Skeletal muscle cell (primary cell): ENCODE results near the gene ELP6.
"Not testable (repeated sequence)": the region's sequence is repeated elsewhere in the genome, so short reads cannot be mapped to it uniquely, and the experiment has no call there.

Experiments
- DNase-seq: peaks from one replicate; pipeline ENCODE4 v3.0.0-alpha.2; 2010; ENCODE audit warnings: low read depth
- H3K4me3 ChIP-seq: 2 replicates; pipeline ENCODE4 v1.5.1; 2011; ENCODE audit warnings: low read depth, mild to moderate bottlenecking, control low read depth, low read length, moderate library complexity

Gene ELP6

DNA sequence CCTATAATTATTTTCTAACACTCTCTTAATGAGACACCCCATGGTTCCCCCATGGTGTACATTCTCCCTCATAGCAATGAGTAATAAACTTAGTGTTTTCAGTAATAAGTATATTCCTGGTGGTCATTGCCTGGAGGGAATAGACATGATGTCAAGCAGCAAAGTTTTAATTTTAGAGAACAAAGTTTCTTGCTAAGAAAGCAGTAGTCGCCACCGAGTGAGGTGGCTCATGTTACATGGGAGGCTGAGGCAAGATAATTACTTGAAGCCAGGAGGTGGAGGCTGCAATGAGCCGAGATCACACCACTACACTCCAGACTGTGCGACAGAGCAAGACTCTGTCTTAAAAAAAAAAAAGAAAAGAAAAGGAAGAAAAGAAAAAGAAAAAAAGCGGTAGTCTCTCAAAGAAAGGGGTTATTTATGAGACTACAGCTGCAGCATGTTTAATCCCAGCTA is 2.4 kb upstream of the ELP6 start:
- no peak overlapping the region for H3K4me3 ChIP-seq
- no peak for DNase-seq

DNA sequence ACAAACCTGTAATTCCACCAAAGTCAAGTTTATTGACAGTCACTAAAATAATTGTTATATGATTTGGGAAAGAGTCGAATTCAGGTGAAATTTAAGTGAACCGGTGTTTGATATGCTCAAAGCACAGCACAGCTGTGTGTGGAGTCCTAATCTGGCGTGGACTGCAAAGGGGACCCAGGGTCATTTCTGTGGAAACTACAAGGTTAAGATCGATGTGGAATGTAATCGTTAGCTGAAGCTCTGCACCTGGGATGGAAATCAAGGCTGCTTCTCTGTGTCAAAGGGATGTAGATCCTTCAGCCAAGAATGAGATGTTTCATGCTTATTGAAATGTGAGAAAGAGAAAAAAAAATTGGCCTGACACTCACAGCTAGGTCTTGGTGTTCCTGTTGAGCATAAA is 1.6 kb upstream of the ELP6 start:
- no peak for DNase-seq
- H3K4me3 ChIP-seq: no peak overlapping the region

DNA sequence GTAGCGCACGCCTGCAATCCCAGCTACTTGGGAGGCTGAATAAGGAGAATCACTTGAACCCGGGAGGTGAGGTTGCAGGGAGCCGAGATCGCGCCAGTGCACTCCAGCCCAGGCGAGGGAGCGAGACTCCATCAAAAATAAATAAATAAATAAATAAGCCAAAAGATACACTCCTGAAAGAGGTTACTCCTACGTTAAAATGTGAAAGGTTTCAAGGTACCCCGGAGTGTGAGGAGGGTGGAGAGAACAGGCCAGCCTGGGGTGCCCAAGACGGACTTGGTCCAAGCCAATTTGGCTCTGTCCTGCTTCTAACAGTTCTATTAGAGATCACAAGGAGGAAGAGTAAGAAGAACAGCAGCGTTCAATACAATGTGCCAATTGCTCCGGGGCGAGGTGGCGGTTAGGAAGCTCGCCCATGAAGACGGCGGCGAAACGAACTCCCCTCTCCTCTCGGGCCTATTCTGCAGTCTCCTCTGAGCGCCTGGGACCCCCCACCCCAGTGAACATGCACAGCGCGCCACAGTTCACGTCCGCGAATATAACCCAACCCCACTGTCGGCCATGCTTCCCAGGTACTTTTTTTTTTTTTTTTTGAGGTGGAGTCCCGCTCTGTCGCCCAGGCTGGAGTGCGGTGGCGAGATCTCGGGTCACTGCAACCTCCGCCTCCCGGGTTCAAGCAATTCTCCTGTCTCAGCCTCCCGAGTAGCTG is 942 bp downstream of the ELP6 start:
- H3K4me3 ChIP-seq: peak overlapping the region; percentile 81
- DNase-seq: no peak

DNA sequence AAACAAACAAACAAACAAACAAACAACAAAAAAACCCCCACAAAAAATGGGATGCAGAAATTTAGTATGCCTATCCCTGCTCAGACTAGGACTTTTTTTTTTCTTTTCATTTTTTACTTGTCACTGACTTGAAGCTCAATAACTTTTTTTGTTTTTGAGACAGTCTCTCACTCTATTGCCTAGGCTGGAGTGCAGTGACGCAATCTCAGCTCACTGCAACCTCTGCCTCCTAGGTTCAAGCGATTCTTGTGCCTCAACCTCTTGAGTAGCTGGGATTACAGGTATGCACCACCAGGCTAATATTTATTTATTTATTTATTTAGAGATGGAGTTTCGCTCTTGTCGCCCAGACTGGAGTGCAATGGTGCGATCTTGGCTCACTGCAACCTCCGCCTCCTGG is 8.2 kb downstream of the ELP6 start:
- H3K4me3 ChIP-seq, DNase-seq: not testable (repeated sequence)

DNA sequence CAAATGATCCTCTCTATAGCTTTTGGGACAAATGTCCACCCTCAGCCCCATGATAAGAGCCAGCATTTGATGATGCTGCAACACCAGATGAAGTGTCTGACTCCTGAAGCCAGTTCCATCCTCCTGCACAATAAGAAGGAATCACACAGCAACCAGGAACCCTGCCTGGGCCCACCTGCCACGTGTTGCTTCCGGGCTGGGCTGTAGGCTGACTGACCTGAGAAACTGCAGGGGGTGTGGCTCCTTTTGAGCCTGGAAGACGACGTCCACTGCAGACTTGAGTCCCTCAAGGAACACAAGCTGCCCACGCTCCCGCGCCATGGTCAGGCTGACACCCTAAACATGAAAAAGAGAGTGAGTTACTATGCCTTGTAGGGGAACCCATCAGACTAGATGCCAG is 9.4 kb downstream of the ELP6 start:
- H3K4me3 ChIP-seq: no peak overlapping the region
- DNase-seq: no peak

DNA sequence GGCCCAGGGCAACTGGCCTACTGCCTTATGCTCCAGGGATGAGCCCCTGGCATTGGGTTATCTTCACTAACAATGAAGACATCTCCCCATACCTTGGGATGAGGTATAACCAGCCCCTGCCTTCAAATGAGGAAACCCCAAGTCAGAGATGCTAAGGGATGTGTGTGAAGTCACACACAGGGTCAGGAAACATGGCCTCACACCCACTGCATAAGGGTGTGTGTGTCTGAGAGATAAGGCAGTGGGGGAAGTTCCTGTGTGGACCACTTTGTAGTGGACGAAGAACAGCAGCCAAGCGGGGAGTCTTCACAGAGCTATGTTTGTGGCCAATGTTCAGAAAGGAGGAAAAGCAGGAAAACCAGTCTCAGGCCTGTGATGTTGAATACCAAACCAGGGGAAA is 10.5 kb downstream of the ELP6 start:
- DNase-seq: no peak
- H3K4me3 ChIP-seq: no peak overlapping the region

DNA sequence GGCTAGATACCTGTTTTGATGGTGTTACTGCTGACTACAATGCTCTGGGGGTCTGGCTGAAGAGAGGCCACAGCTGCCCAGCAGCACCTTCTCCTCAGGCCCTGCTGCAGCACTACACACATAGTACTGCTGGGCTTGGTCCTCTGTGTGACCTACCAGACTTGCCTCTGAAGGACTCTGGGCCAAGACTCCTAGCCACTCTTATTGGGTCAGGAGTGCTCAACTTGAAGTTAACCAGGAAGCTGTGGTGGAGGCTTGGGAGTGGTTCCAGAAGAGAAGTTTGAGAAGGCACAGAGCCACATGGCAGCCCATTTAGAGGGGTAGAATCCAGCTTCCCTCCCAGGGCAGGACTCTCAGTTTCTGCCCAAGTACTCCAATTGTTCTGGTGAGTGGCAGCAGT is 16.6 kb downstream of the ELP6 start:
- no peak for DNase-seq

DNA sequence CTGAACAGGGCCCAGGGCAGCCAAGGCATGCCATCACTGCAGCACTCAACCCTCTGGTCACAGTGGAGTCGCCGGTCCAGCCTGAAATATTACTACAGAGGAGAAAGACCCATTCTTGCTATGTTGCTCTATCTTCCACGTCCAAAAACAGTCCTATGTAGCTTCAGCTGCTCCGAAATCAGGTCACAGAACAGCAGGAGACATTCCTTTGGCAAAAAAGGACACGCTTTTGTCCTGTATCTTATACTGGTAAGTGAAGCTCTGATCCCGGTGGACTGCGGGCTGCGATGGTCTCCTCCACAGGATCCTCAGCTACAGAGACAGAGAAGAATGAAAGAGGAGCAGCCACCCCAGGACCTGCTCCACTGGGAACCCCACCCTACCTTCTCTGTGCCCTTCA is 17.6 kb downstream of the ELP6 start:
- H3K4me3 ChIP-seq: no peak overlapping the region

More for the DNA sequence above, 16.6 kb downstream of the ELP6 start:
- H3K4me3 ChIP-seq: no peak overlapping the region

DNA sequence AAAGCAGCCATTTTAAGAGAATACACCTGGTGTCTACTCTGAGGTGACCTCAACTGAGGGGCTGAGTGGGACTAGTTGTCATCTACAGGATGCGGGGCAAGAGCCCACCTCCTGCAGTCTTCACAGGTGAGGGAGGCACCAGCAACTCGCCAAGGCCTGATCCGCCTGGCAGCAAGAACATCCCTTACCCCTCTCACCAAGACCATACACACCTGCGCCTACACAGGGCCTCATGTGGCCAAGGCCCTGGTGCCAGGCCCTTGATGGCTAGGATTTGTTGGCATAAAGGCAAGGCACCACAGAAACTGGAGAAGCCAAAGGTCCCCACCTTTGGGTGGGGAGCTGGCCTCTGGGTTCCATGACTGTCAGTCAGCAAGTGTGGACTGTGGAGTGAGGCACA is 18.4 kb downstream of the ELP6 start:
- DNase-seq: no peak
- no peak overlapping the region for H3K4me3 ChIP-seq

More for the DNA sequence above, 17.6 kb downstream of the ELP6 start:
- no peak for DNase-seq

DNA sequence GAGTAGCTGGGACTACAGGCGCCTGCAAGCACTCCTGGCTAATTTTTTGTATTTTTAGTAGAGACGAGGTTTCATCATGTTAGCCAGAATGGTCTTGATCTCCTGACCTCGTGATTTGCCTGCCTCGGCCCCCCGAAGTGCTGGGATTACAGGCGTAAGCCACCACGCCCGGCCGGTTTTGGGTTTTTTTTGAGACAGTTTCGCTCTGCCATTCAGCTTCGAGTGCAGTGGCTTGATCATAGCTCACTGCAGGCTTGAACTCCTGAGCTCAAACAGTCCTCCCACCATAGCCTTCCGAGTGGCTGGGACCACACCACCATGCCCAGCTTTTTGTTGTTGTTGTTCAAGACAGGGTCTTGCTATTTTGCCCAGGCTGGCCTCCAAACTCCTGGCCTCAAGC is 21.7 kb downstream of the ELP6 start:
- no peak overlapping the region for H3K4me3 ChIP-seq
- no peak for DNase-seq

DNA sequence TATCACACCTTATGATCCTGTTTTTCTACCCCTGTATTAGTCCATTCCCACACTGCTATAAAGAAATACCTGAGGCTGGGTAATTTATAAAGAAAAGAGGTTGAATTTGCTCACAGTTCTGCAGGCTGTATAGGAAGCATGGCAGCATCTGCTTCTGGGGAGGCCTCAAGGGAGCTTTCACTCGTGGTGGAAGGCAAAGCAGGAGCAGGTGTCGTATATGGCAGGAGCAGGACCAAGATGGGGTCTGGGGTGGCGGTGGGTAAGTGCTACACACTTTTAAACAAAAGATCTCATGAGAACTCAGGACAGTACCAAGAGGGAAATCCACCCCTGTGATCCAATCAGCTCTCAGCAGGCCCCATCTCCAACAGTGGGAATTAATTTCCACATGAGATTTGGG is 22.3 kb downstream of the ELP6 start:
- no peak overlapping the region for H3K4me3 ChIP-seq
- DNase-seq: no peak

DNA sequence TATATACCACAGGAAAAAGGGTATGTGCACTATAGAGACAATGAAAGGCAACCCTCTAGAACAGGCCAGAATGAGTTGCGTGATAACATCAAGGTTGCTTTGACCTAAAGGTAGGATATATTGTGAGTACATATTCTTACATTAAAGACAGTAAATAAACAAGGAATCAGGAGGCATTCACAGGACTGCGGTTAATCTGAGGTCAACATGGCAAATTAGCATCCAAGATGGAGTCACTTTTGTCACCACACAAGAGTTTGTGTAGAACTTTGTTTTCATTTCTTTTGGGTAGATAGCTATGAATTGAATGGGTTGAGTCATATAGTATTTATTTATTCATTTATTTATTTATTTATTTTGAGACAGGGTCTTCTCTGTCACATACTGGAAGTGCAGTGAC is 26.2 kb downstream of the ELP6 start:
- DNase-seq: no peak
- no peak overlapping the region for H3K4me3 ChIP-seq

DNA sequence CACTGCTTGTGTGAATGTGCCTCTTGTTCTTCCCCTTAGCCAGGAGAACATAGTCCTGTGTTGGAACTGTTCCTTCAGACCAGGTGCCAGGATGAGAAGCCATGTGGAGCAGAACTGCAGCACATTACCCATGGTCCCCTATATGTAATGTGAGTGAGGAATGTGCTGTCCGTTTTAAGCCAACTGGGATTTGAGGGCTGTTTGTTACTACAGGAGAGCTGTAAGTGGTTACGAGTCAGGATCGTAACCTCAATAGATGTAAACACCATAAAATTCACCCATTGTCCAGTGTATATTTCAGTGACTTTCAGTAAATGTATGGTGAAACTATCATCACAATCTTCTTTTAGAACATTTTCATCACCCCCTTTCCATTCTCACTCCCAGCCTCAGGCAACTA is 27.7 kb downstream of the ELP6 start:
- DNase-seq: peak; percentile 41
- H3K4me3 ChIP-seq: no peak overlapping the region

DNA sequence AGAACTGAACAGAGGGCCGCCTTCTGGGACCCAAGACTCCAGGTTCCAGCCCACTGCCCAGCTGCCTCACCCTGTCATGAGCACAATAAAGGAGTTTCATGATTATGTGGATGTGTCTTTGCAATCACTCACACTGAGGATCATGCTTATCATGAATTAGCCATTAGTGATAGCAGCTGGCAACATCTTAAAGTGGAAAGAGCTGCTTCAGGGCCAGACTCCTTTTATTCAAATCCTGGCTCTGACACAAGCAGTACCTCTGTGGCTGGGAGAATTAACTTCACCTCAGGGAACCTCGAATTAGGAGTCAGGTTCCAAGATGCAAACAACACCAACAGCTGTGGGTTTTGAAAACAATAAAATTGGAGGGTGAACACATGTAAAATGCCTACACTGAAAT is 31.1 kb downstream of the ELP6 start:
- DNase-seq: no peak
- no peak overlapping the region for H3K4me3 ChIP-seq

DNA sequence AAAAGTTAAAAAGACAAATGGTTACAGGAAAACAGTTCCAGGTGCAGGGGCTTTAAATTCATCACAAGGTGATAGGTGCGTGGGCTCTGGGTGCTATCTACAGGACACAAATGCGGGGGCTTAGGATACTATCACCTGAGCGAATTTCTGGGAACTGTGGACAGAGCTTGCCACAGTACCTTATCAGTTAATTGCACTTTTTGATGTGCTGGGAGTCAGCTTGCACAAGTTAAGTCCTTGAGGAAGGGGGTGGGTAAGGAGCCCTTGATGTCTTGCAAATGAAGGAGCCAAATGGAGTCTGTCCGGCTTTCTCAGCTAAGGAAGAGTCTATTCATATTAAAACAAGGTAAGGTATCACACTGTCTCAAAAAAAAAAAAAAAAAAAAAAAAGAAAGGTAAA is 31.7 kb downstream of the ELP6 start:
- H3K4me3 ChIP-seq: not testable (repeated sequence)

DNA sequence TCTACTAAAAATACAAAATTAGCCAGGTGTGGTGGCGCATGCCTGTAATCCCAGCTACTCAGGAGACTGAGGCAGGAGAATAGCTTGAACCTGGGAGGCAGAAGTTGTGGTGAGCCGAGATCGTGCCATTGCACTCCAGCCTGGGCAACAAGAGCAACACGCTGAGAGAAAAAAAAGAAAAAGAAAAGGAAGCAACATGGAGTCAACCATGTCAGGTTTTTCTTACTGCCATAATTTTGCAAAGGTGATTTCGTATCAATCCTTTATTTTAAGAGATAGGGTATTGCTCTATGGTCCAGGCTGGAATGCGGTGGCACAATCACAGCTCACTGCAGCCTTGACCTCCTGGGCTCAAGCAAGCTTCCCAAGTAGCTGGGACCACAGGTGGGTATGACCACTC is 33.2 kb downstream of the ELP6 start:
- not testable (repeated sequence) for H3K4me3 ChIP-seq, DNase-seq

More for the DNA sequence above, 31.7 kb downstream of the ELP6 start:
- DNase-seq: not testable (repeated sequence)

DNA sequence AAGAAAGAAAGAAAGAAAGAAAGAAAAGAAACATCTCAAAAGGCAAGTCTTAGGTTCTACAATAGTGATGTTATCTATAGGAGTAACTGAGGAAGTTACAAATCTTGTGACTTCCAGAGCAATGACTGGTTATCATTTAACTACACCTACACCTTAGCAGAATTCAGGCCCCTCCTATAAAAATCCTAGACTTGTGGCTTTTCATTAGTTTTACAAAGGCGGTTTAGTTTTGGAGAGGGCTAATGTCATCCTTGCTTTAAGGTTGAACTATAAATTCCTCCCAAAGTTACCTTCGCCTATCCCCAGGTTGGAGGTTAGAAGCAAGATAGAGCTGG is 33.7 kb downstream of the ELP6 start:
- no peak overlapping the region for H3K4me3 ChIP-seq
- no peak for DNase-seq

DNA sequence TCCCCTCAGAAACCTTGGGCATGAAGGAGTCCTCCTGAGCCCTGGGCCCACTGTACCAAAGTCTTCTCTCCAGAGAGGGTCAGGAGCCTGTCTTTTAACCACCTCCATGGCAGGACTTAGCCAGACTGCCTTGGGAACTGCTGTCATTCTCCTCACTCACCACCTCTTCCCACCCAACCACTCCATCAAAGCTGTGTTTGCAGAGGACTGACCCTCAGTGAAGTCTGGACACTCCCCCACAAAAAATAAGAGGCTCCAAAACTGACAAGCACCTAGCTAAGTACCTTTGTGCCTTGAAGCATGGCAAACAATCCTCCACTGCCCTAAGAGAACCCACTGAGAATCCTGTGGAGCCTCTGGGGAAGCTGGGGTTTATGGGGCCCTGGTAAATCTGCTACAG is 35.5 kb downstream of the ELP6 start:
- DNase-seq: no peak
- no peak overlapping the region for H3K4me3 ChIP-seq

DNA sequence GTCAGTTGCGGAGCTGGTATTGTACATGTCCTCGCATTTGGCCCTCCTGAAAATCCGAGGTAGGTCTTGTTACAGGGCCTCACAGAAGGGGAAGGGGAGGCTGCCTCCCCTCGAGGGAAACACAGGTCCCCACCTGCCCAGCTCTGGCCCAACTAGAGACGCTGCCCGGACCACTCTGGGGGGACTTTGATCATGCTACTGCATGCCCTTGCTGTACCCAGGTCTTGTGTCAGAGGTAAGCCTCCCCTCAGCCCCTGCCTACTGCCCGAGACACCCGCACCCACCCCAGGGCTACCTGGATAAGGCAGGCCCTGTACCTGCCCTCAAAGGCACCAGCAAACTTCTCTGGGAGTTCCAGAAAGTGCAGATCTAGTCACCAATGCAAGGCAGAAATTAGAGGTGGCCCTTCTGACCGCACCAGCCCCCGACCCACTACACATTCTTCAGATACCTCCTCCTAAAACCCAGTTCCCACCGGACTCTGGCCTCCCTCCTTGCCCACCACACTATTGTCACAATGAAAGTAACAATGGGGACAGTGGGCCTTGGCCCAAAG is 36.8 kb downstream of the ELP6 start:
- H3K4me3 ChIP-seq: no peak overlapping the region

DNA sequence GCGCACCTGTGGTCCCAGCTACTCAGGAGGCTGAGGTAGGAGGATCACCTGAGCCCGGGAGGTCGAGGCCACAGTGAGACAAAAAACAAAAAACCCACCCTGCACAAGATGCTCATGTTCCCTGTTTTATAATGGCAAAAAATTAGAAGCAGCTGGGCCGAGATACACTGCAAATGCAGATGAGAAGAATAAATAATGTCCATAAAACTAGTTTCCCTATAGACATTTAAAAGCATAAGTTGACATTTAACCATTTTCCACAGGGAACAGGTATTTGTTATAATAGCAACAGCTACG is 37.2 kb downstream of the ELP6 start:
- no peak for DNase-seq
- peak overlapping the region; percentile 88 for H3K4me3 ChIP-seq

More for the DNA sequence above, 36.8 kb downstream of the ELP6 start:
- DNase-seq: no peak

DNA sequence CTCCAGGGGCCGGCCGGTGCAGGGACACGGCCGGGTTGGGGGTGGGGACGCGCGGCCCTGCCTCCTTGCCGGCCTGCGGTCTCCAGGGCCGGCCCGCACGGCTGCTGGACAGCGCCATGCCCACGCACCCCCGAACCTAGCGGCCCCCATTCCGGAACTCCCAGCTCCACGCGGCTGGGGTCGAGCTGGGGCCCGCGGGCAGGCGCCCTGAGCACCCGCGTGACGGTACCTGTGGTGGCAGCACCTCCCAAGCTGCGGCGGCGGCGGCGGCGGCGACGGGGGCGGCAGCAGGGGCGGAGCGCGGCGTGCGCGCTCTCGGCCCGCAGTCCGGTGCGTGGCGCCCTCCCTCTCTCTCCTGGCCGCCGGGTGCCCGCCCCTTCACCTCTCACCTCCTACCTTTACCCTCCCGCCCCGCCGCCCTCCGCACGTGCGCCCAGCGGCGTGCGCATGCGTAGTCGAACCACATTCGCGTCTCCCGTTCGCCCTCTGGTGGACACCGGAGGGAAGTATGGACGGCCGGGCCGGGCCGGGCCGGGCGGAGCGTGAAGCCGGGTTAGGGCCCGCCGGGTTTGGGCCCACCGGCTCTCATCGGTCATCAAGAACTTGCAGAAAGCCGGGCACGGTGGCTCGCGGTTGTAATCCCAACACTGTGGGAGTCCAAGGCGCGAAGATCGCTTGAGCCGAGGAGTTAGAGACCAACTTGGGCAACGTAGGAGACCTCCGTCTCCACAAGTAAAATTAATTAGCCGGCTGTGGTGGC is 37.8 kb downstream of the ELP6 start, which contains the start of gene SCAP:
TSS of gene SCAP (minus strand) at position 372 of the 760 bp plus-strand sequence. CDS start 32,948 bp downstream, outside the sequence.
- peak within 1 kb of the TSS; percentile 88 for H3K4me3 ChIP-seq
- DNase-seq: peak; percentile 22
